GM23248 (cell line): ENCODE results near the gene RUFY4. TPM values are rescaled to one million over a fixed set of nuclear protein-coding genes. Genes with fewer than 3 reads are reported as not detected.

Experiments
- DNase-seq: peaks from one replicate; pipeline ENCODE4 v3.0.0-alpha.2; 2015
- H2AFZ ChIP-seq: fragments of 200-600 bp; sonication (generic); 2 replicates; pipeline ENCODE4 v1.6.1; 2016; ENCODE audit warnings: antibody characterized with exemption
- H3F3A ChIP-seq: fragments of 200-600 bp; sonication (generic); 2 replicates; pipeline ENCODE4 v1.6.1; 2016; ENCODE audit warnings: mild to moderate bottlenecking, antibody characterized with exemption, mixed run types; ENCODE audit not compliant: insufficient read depth
- H3K27ac ChIP-seq: fragments of 200-600 bp; sonication (generic); 2 replicates; pipeline ENCODE4 v1.5.1; 2016; ENCODE audit warnings: mild to moderate bottlenecking
- H3K27me3 ChIP-seq: fragments of 200-600 bp; sonication (generic); replicated peaks from 2 replicates; pipeline ENCODE4 v1.6.1; 2016; ENCODE audit warnings: mild to moderate bottlenecking; ENCODE audit not compliant: insufficient read depth
- H3K36me3 ChIP-seq: fragments of 200-600 bp; sonication (generic); 2 replicates; pipeline ENCODE4 v1.6.1; 2016; ENCODE audit warnings: low read depth, mild to moderate bottlenecking
- H3K4me1 ChIP-seq: fragments of 200-600 bp; sonication (generic); 2 replicates; pipeline ENCODE4 v1.6.1; 2016; ENCODE audit warnings: mild to moderate bottlenecking; ENCODE audit not compliant: insufficient read depth
- H3K4me2 ChIP-seq: fragments of 200-600 bp; sonication (generic); one replicate; pipeline ENCODE4 v1.6.1; 2016; ENCODE audit warnings: mild to moderate bottlenecking; ENCODE audit not compliant: unreplicated experiment
- H3K4me3 ChIP-seq: fragments of 200-600 bp; sonication (generic); 2 replicates; pipeline ENCODE4 v1.5.1; 2016; ENCODE audit warnings: mild to moderate bottlenecking
- H3K79me2 ChIP-seq: fragments of 200-600 bp; sonication (generic); 2 replicates; pipeline ENCODE4 v1.6.1; 2016; ENCODE audit warnings: mild to moderate bottlenecking; ENCODE audit not compliant: insufficient read depth
- H3K9ac ChIP-seq: fragments of 200-600 bp; sonication (generic); 2 replicates; pipeline ENCODE4 v1.6.1; 2016; ENCODE audit warnings: mild to moderate bottlenecking
- H3K9me2 ChIP-seq: fragments of 200-600 bp; sonication (generic); 2 replicates; pipeline ENCODE4 v1.6.1; 2016; ENCODE audit warnings: mixed run types, mild to moderate bottlenecking, moderate library complexity; ENCODE audit not compliant: insufficient read depth
- H3K9me3 ChIP-seq: fragments of 200-600 bp; sonication (generic); one replicate; pipeline ENCODE4 v1.6.1; 2017; ENCODE audit warnings: low read depth
- H4K20me1 ChIP-seq: fragments of 200-600 bp; sonication (generic); 2 replicates; pipeline ENCODE4 v1.6.0; 2016; ENCODE audit not compliant: insufficient read depth
- EZH2 ChIP-seq: fragments of 200-600 bp; sonication (generic); IDR thresholded peaks from 2 replicates; pipeline ENCODE4 v1.6.1; 2018; ENCODE audit warnings: antibody characterized with exemption, mild to moderate bottlenecking; ENCODE audit not compliant: insufficient read depth, poor library complexity, severe bottlenecking
- EZH2phosphoT487 ChIP-seq: fragments of 200-600 bp; sonication (generic); IDR thresholded peaks from 2 replicates; pipeline ENCODE4 v1.6.1; 2018; ENCODE audit warnings: antibody characterized with exemption, moderate library complexity, mild to moderate bottlenecking, low read depth; ENCODE audit not compliant: insufficient read depth
- WGBS, 2 experiments: methylation state at CpG; one replicate each; pipeline ENCODE4 v1.1.6; 2015 to 2017; ENCODE audit warnings: low lambda C conversion rate in 2 of 2, low coverage in 1 of 2; ENCODE audit errors: missing lambda C conversion rate in 2 of 2; 5-methylcytosine and 5-hydroxymethylcytosine counted together
- in situ Hi-C: fragments of 300-500 bp; cut with MboI; formaldehyde crosslinking; loops from 2 replicates; pipeline ENCODE4 v1.15.0; 2020
- polyA plus RNA-seq: library from polyadenylated mRNA; unstranded; fragments of >200 nt; fragmentation: Nextera tagmentation; extraction: Ambion mirVana; gene quantifications from 2 replicates; pipeline ENCODE4 v1.2.1, GENCODE V29; 2016
- total RNA-seq: library from RNA; depleted of rRNA; stranded (reverse); fragments of >200 nt; shearing (Covaris generic); gene quantifications from 2 replicates; pipeline ENCODE4 v1.2.3, GENCODE V29; 2014

RUFY4 gene
- total and polyA plus RNA-seq, 2 experiments from 2014 or later, result not detected

DNA sequence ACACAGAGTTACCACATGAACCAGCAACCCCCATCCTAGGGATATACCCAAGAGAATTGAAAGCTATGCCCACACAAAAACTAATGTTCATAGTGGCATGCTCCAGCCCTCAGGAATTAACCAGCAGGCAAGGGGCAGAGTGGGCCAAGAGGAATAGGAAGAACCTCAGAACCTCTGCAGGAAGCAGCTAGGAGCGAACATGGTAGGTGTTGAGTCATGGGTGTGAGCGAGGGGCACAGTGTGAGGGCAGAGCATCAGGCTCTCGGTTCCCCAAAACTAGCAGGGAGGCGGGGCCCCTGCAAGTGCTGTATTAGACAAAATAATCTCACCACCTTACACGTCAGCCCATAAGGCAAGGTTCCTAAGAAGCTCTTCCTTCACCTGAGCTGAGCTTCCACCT is 5.6 kb upstream of the RUFY4 start:
- H3K36me3 ChIP-seq, result no peaks in the 10 kb centered on the region
- no peaks in the 10 kb centered on the region for H3K79me2 ChIP-seq
- H4K20me1 ChIP-seq, result no peaks in the 10 kb centered on the region
- H3K9ac ChIP-seq, result no peak overlapping the region
- in situ Hi-C loops, result loop anchor here (10.0 kb wide), 1 partner anchor 279 kb away; no protein-coding TSS in a partner anchor
- H3K4me3 ChIP-seq, result no peak overlapping the region
- WGBS, 2 experiments, result 74 to 77% methylated on average over 5 of the region's 5 CpGs
- peaks cover 39% of the 10 kb centered on the region for H3K27me3 ChIP-seq
- H2AFZ ChIP-seq, result no peak overlapping the region
- no peaks in the 10 kb centered on the region for H3K9me3 ChIP-seq
- no peak overlapping the region for H3K27ac ChIP-seq
- DNase-seq, result no peak
- no peaks in the 10 kb centered on the region for H3F3A ChIP-seq
- H3K4me1 ChIP-seq, result no peaks in the 10 kb centered on the region
- TF ChIP-seq EZH2, result no peak
- no peak for TF ChIP-seq EZH2phosphoT487
- H3K4me2 ChIP-seq, result no peak overlapping the region
- no peaks in the 10 kb centered on the region for H3K9me2 ChIP-seq

DNA sequence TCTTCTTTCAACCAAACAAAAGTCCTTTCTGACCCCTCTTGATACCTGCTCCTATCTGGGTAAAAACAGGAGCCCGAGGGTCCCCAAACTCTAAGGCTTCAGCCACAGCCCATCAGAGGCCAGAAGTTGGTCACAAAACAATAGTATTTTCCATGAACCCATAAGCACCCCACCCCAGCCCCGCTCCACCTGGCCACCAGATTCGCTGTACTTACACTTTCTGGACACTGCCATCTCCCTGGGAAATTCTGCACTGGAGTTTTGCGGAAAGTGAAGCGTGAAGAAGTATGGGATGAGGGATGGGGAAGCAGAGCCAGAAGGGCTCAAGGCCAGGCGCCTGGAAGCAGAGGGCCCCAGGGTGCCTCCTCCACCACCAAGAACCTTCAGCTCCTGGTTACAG is 5.2 kb upstream of the RUFY4 start:
- Histone ChIP-seq H4K20me1 (no peaks in the 10 kb centered on the region), H3K27ac (no peak overlapping the region), H3K4me3 (no peak overlapping the region), H3K36me3 (no peaks in the 10 kb centered on the region), H3K9ac (no peak overlapping the region), H3K4me2 (no peak overlapping the region), H2AFZ (no peak overlapping the region), H3K27me3 (peaks cover 34% of the 10 kb centered on the region), H3K4me1 (no peaks in the 10 kb centered on the region), H3K9me2 (no peaks in the 10 kb centered on the region), H3K9me3 (no peaks in the 10 kb centered on the region), H3K79me2 (no peaks in the 10 kb centered on the region), H3F3A (no peaks in the 10 kb centered on the region)
- no peak for TF ChIP-seq EZH2phosphoT487
- no peak for TF ChIP-seq EZH2
- 70 to 75% methylated on average over 6 of the region's 6 CpGs for WGBS, 2 experiments
- in situ Hi-C loops, result loop anchor here (10.0 kb wide), 1 partner anchor 279 kb away; no protein-coding TSS in a partner anchor
- DNase-seq, result no peak

DNA sequence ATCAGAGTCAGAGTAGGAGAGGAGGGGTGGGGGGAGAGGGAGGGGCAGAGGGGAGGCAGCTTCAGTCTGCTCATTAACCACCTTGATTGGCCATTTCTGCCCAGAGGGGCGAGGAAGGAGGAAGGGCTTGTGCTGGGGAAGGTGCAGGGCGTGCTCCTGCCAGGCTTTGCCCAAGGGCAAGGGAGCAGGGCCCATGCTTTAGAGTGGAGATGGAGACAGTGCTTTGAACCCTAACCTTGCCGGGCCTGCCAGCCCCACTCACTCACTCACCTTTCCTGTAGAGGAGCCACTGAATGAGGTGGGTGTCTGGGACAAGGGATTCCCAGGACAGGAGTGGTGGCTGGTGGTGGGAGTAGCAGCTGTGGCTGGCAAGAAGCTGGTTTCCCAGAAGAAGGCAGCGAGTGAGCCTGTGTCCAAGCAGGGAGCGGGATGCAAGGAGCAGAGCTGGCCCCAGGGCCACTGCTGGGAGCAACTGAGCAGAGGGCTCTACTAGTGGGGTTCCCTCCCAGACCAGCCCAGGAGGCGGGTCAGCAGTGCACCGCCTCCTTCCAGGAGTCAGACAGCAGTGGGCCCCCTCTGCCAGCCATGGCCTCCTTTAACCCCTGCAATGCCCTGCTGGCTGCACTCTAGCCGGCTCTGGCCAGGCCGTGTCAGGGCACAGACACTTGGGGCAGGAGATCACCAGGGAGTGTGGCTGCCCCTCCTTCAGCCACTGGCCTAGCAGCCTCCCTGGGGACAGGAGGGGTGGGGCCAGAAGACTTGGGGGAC is 3.6 kb upstream of the RUFY4 start:
- Histone ChIP-seq H3K4me3 (no peak overlapping the region), H3K27me3 (peaks cover 37% of the 10 kb centered on the region), H3K9ac (no peak overlapping the region), H3K4me2 (no peak overlapping the region), H3K36me3 (no peaks in the 10 kb centered on the region), H3K27ac (no peak overlapping the region), H3K9me3 (no peaks in the 10 kb centered on the region), H2AFZ (no peak overlapping the region), H4K20me1 (no peaks in the 10 kb centered on the region), H3K79me2 (no peaks in the 10 kb centered on the region), H3K9me2 (no peaks in the 10 kb centered on the region), H3K4me1 (no peaks in the 10 kb centered on the region), H3F3A (no peaks in the 10 kb centered on the region)
- in situ Hi-C loops, result loop anchor here (10.0 kb wide), 1 partner anchor 281 kb away; no protein-coding TSS in a partner anchor
- DNase-seq, result no peak
- no peak for TF ChIP-seq EZH2phosphoT487
- no peak for TF ChIP-seq EZH2
- 64 to 69% methylated on average over 8 to 9 of the region's 9 CpGs for WGBS, 2 experiments

DNA sequence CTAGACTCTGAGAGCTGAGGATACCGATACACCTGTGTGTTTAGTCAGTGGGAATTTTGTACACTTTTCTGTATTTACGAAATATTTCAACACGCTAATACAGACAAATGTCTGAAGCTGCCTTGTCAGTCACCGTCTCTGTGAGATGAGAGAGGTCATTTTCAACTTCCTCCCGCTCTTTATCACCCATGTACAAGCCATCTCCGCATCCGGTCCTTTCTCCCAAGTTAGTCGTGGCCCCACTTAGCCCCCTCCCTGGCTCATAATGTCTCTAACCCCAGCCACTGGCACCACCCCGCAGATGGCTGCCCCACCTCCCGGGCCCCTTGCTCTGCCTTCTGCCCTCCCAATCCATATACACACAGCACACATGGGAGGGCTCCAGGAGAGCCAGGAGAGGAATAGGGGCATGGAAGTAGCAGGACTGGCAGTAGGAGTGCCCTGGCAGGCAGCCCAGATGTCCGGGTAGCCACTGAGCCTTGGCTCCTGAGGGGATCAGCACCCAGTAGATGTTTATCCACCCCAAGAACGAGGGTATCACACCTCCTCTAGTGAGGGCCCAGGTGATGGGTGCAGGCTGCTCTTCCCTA is 2.0 kb upstream of the RUFY4 start:
- no peak overlapping the region for H3K27ac ChIP-seq
- no peaks in the 10 kb centered on the region for H4K20me1 ChIP-seq
- H3K9me2 ChIP-seq, result no peaks in the 10 kb centered on the region
- H3K79me2 ChIP-seq, result no peaks in the 10 kb centered on the region
- WGBS, 2 experiments, result 70 to 75% methylated on average over 12 of the region's 12 CpGs
- DNase-seq, result no peak
- H3K4me2 ChIP-seq, result no peak overlapping the region
- no peaks in the 10 kb centered on the region for H3K4me1 ChIP-seq
- H3K9ac ChIP-seq, result no peak overlapping the region
- H2AFZ ChIP-seq, result no peak overlapping the region
- in situ Hi-C loops, result loop anchor here (10.0 kb wide), 1 partner anchor 282 kb away; no protein-coding TSS in a partner anchor
- no peaks in the 10 kb centered on the region for H3K36me3 ChIP-seq
- no peaks in the 10 kb centered on the region for H3F3A ChIP-seq
- no peak for TF ChIP-seq EZH2phosphoT487
- TF ChIP-seq EZH2, result no peak
- no peaks in the 10 kb centered on the region for H3K9me3 ChIP-seq
- H3K27me3 ChIP-seq, result peaks cover 51% of the 10 kb centered on the region
- H3K4me3 ChIP-seq, result no peak overlapping the region
